Activated CD4-positive, alpha-beta T cell treated with anti-CD3 and anti-CD28 coated beads, Interleukin-2, amount 10 ng/mL, durations not matched to agents 24 days and 14 days (primary cell): ENCODE results near the gene NELFA. TPM values are rescaled to one million over a fixed set of nuclear protein-coding genes. Genes with fewer than 3 reads are reported as not detected.

ENCODE experiments used
- DNase-seq: peaks from one replicate; pipeline ENCODE4 v3.0.0; 2022
- H3K27ac Mint-ChIP-seq: one replicate; pipeline ENCODE4 v1.8.0; 2022; ENCODE audit warnings: mild to moderate bottlenecking, mixed read lengths
- H3K27me3 Mint-ChIP-seq: one replicate; pipeline ENCODE4 v1.8.0; 2022; ENCODE audit warnings: mixed read lengths
- H3K36me3 Mint-ChIP-seq: one replicate; pipeline ENCODE4 v1.8.0; 2022; ENCODE audit warnings: low read depth, mild to moderate bottlenecking, mixed read lengths
- H3K4me1 Mint-ChIP-seq: one replicate; pipeline ENCODE4 v1.8.0; 2021; ENCODE audit warnings: mixed read lengths
- H3K4me3 Mint-ChIP-seq: one replicate; pipeline ENCODE4 v1.8.0; 2022; ENCODE audit warnings: mild to moderate bottlenecking, moderate library complexity, mixed read lengths
- H3K9me3 Mint-ChIP-seq: one replicate; pipeline ENCODE4 v1.8.0; 2021; ENCODE audit warnings: mixed read lengths
- intact Hi-C: fragments of 100-400 bp; cut with micrococcal nuclease; formaldehyde crosslinking; loops from one replicate; pipeline ENCODE4 v1.15.1; 2023
- total RNA-seq: library from RNA; stranded (reverse); gene quantifications from 2 replicates; pipeline ENCODE4 v1.2.3, GENCODE V29; 2022

NELFA gene
- total RNA-seq, 1 donor from 2014 or later = 57.4 TPM

GRCh38 chr4:1948232-1948631 is 60.5 kb downstream of the NELFA start:
- H3K27ac Mint-ChIP-seq = no peak overlapping the region
- no peaks in the 10 kb centered on the region for H3K27me3 Mint-ChIP-seq
- no peaks in the 10 kb centered on the region for H3K9me3 Mint-ChIP-seq
- no peak for DNase-seq
- intact Hi-C loops = no loop called here
- H3K4me1 Mint-ChIP-seq = no peaks in the 10 kb centered on the region
- peaks cover 49% of the 10 kb centered on the region for H3K36me3 Mint-ChIP-seq
- H3K4me3 Mint-ChIP-seq = no peak overlapping the region

GRCh38 chr4:1945912-1946311 is 62.9 kb downstream of the NELFA start:
- Mint-ChIP-seq H3K9me3 (no peaks in the 10 kb centered on the region), H3K27me3 (no peaks in the 10 kb centered on the region), H3K4me1 (no peaks in the 10 kb centered on the region), H3K4me3 (no peak overlapping the region), H3K36me3 (peaks cover 52% of the 10 kb centered on the region), H3K27ac (no peak overlapping the region)
- no peak for DNase-seq
- intact Hi-C loops = no loop called here

- no peaks in the 10 kb centered on the region for H3K9me3 Mint-ChIP-seq
- peaks cover 57% of the 10 kb centered on the region for H3K36me3 Mint-ChIP-seq
- no peak overlapping the region for H3K4me3 Mint-ChIP-seq
- H3K27ac Mint-ChIP-seq = no peak overlapping the region
- H3K4me1 Mint-ChIP-seq = no peaks in the 10 kb centered on the region
- DNase-seq = no peak
- intact Hi-C loops = no loop called here
- no peaks in the 10 kb centered on the region for H3K27me3 Mint-ChIP-seq
These were observed 63.5 kb downstream of the NELFA start for GRCh38 chr4:1945124-1945895.

- Mint-ChIP-seq H3K4me1 (peaks cover 2% of the 10 kb centered on the region), H3K9me3 (no peaks in the 10 kb centered on the region), H3K4me3 (no peak overlapping the region), H3K36me3 (peaks cover 64% of the 10 kb centered on the region), H3K27ac (no peak overlapping the region), H3K27me3 (no peaks in the 10 kb centered on the region)
- intact Hi-C loops = no loop called here
- DNase-seq = no peak
These were observed 64.8 kb downstream of the NELFA start for GRCh38 chr4:1943928-1944327.

- peaks cover 4% of the 10 kb centered on the region for H3K4me1 Mint-ChIP-seq
- H3K9me3 Mint-ChIP-seq = no peaks in the 10 kb centered on the region
- peaks cover 60% of the 10 kb centered on the region for H3K36me3 Mint-ChIP-seq
- H3K27me3 Mint-ChIP-seq = no peaks in the 10 kb centered on the region
- no peak overlapping the region for H3K4me3 Mint-ChIP-seq
- no peak overlapping the region for H3K27ac Mint-ChIP-seq
- intact Hi-C loops = no loop called here
- no peak for DNase-seq
These were observed 68.2 kb downstream of the NELFA start for GRCh38 chr4:1940566-1940965.

GRCh38 chr4:1939664-1940509 is 68.9 kb downstream of the NELFA start:
- Mint-ChIP-seq H3K9me3 (no peaks in the 10 kb centered on the region), H3K36me3 (peaks cover 56% of the 10 kb centered on the region), H3K4me1 (peaks cover 4% of the 10 kb centered on the region), H3K27me3 (no peaks in the 10 kb centered on the region), H3K4me3 (no peak overlapping the region), H3K27ac (no peak overlapping the region)
- intact Hi-C loops = no loop called here
- DNase-seq = no peak

- Mint-ChIP-seq H3K27ac (no peak overlapping the region), H3K4me3 (no peak overlapping the region), H3K27me3 (no peaks in the 10 kb centered on the region), H3K4me1 (peaks cover 4% of the 10 kb centered on the region), H3K36me3 (peaks cover 51% of the 10 kb centered on the region), H3K9me3 (no peaks in the 10 kb centered on the region)
- intact Hi-C loops = no loop called here
- DNase-seq = no peak
These were observed 70.7 kb downstream of the NELFA start for GRCh38 chr4:1938027-1938426.

- no peak for DNase-seq
- no peaks in the 10 kb centered on the region for H3K9me3 Mint-ChIP-seq
- H3K27me3 Mint-ChIP-seq = no peaks in the 10 kb centered on the region
- peaks cover 4% of the 10 kb centered on the region for H3K4me1 Mint-ChIP-seq
- intact Hi-C loops = no loop called here
- no peak overlapping the region for H3K4me3 Mint-ChIP-seq
- H3K27ac Mint-ChIP-seq = no peak overlapping the region
- H3K36me3 Mint-ChIP-seq = peaks cover 49% of the 10 kb centered on the region
These were observed 71.2 kb downstream of the NELFA start for GRCh38 chr4:1937550-1937949.

- intact Hi-C loops = no loop called here
- peaks cover 5% of the 10 kb centered on the region for H3K4me1 Mint-ChIP-seq
- no peaks in the 10 kb centered on the region for H3K27me3 Mint-ChIP-seq
- H3K36me3 Mint-ChIP-seq = peaks cover 38% of the 10 kb centered on the region
- DNase-seq = no peak
- no peak overlapping the region for H3K27ac Mint-ChIP-seq
- H3K4me3 Mint-ChIP-seq = no peak overlapping the region
- no peaks in the 10 kb centered on the region for H3K9me3 Mint-ChIP-seq
These were observed 75.1 kb downstream of the NELFA start for GRCh38 chr4:1933700-1934099.

- Mint-ChIP-seq H3K4me1 (peaks cover 9% of the 10 kb centered on the region), H3K4me3 (no peak overlapping the region), H3K27me3 (no peaks in the 10 kb centered on the region), H3K9me3 (no peaks in the 10 kb centered on the region), H3K36me3 (peaks cover 40% of the 10 kb centered on the region), H3K27ac (no peak overlapping the region)
- intact Hi-C loops = no loop called here
- DNase-seq = no peak
These were observed 76.0 kb downstream of the NELFA start for GRCh38 chr4:1932736-1933135.

Other genes with a start within 250 kb of the NELFA start
- 0.30 and 0.38 TPM in 2 replicates for gene FGFR3, start 215.7 kb downstream of the NELFA start, total RNA-seq
- gene LETM1, start 152.8 kb downstream of the NELFA start, total RNA-seq = 97.2 and 98.7 TPM in 2 replicates
- 208 and 214 TPM in 2 replicates for gene NSD2, start 137.6 kb downstream of the NELFA start, total RNA-seq
- 7.3 and 7.7 TPM in 2 replicates for gene NAT8L, start 50.4 kb upstream of the NELFA start, total RNA-seq
- 19.3 and 19.4 TPM in 2 replicates for gene HAUS3, start 233.1 kb upstream of the NELFA start, total RNA-seq
- 1.9 and 2.3 TPM in 2 replicates for gene POLN, start 233.1 kb upstream of the NELFA start, total RNA-seq